ENCODE results near the gene ZSWIM4. TPM values are rescaled to one million over a fixed set of nuclear protein-coding genes. Genes with fewer than 3 reads are reported as not detected.

ZSWIM4 gene
- total RNA-seq, 6 experiments from 2014 or later = 5.0 to 6.0 (median 5.2) TPM

DNA sequence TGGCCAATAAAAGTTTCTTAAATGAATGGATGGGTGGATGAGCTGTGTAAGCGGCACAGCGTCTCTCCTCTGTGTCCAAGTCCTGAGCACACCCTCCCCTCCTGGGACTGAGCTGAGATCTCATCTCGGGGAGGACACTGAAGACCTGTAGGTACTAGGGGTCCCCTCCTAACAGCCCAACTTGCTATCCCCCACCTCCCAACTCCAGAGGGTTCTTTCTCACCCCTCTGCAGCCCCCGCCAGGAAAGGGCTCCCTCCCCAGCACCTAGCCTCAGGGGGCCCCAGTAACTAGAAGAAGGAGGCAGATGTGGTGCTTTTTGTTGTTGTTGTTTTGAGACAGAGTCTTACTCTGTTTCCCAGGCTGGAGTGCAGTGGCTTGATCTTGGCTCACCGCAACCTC, 80.6 kb downstream of the ZSWIM4 start:
- H3K4me3 Mint-ChIP-seq = no peak overlapping the region
- no peak for DNase-seq
- no peak overlapping the region for H3K27ac Mint-ChIP-seq
- H3K36me3 Mint-ChIP-seq (ENCODE audit: low read depth) = no peaks in the 10 kb centered on the region
- TF ChIP-seq, protein P1, sequence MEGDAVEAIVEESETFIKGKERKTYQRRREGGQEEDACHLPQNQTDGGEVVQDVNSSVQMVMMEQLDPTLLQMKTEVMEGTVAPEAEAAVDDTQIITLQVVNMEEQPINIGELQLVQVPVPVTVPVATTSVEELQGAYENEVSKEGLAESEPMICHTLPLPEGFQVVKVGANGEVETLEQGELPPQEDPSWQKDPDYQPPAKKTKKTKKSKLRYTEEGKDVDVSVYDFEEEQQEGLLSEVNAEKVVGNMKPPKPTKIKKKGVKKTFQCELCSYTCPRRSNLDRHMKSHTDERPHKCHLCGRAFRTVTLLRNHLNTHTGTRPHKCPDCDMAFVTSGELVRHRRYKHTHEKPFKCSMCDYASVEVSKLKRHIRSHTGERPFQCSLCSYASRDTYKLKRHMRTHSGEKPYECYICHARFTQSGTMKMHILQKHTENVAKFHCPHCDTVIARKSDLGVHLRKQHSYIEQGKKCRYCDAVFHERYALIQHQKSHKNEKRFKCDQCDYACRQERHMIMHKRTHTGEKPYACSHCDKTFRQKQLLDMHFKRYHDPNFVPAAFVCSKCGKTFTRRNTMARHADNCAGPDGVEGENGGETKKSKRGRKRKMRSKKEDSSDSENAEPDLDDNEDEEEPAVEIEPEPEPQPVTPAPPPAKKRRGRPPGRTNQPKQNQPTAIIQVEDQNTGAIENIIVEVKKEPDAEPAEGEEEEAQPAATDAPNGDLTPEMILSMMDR (IDR thresholded peaks at IDR 0.05) = no peak
- peaks cover 16% of the 10 kb centered on the region for H3K4me1 Mint-ChIP-seq (ENCODE audit: low read depth)
- H3K9me3 Mint-ChIP-seq = no peaks in the 10 kb centered on the region
- no peaks in the 10 kb centered on the region; the same call in 1 of the 2 replicates for H3K27me3 Mint-ChIP-seq (ENCODE audit: insufficient read depth)

DNA sequence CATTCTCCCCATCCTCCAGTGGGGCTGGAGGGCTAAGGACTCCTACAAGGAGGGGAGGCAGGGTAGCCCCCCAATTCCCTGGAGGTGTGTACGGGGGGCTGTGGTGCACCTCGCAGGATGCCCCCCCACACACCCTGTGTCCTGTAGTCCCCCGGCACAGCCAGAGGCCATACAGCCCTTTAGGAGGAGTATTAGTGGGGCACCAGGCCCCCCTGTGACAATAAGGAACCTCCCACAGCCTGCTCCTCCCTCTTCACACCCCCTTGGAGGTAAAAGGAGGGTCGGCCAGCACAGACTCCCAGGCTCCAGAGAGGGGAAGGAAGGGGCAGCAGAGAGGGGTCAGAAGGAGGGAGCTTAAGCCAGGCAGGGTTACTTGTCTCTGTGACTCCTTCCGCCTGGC, 81.6 kb downstream of the ZSWIM4 start, which contains the start of gene NANOS3:
Gene NANOS3, plus strand, starts transcription at position 301 of the 400 bp plus-strand sequence. CDS start 115 bp downstream, outside the sequence.
- TF ChIP-seq, protein P1 (IDR thresholded peaks at IDR 0.05) = no peak
- Mint-ChIP-seq H3K27ac (no peak within 1 kb of the TSS), H3K36me3 (ENCODE audit: low read depth) (no peaks in the 10 kb centered on the region), H3K9me3 (no peaks in the 10 kb centered on the region), H3K4me3 (no peak within 1 kb of the TSS), H3K4me1 (ENCODE audit: low read depth) (peaks cover 21% of the 10 kb centered on the region), H3K27me3 (ENCODE audit: insufficient read depth) (no peaks in the 10 kb centered on the region; the same call in none of the 2 replicates)
- DNase-seq = no peak

DNA sequence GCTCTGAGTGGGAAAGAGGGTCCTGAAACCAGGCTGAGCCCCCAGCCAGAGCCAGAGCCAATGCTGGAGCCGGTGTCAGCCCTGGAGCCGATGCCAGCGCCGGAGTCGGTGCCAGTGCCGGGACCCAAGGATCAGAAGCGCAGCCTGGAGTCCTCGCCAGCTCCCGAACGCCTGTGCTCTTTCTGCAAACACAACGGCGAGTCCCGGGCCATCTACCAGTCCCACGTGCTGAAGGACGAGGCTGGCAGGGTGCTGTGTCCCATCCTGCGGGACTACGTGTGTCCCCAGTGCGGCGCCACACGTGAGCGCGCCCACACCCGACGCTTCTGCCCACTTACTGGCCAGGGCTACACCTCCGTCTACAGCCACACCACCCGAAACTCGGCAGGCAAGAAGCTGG, 82.1 kb downstream of the ZSWIM4 start:
- H3K9me3 Mint-ChIP-seq = no peaks in the 10 kb centered on the region
- H3K27me3 Mint-ChIP-seq (ENCODE audit: insufficient read depth) = no peaks in the 10 kb centered on the region; the same call in none of the 2 replicates
- peaks cover 26% of the 10 kb centered on the region for H3K4me1 Mint-ChIP-seq (ENCODE audit: low read depth)
- TF ChIP-seq, protein P1 (IDR thresholded peaks at IDR 0.05) = no peak
- no peaks in the 10 kb centered on the region for H3K36me3 Mint-ChIP-seq (ENCODE audit: low read depth)
- H3K27ac Mint-ChIP-seq = no peak overlapping the region
- no peak for DNase-seq
- H3K4me3 Mint-ChIP-seq = no peak overlapping the region

DNA sequence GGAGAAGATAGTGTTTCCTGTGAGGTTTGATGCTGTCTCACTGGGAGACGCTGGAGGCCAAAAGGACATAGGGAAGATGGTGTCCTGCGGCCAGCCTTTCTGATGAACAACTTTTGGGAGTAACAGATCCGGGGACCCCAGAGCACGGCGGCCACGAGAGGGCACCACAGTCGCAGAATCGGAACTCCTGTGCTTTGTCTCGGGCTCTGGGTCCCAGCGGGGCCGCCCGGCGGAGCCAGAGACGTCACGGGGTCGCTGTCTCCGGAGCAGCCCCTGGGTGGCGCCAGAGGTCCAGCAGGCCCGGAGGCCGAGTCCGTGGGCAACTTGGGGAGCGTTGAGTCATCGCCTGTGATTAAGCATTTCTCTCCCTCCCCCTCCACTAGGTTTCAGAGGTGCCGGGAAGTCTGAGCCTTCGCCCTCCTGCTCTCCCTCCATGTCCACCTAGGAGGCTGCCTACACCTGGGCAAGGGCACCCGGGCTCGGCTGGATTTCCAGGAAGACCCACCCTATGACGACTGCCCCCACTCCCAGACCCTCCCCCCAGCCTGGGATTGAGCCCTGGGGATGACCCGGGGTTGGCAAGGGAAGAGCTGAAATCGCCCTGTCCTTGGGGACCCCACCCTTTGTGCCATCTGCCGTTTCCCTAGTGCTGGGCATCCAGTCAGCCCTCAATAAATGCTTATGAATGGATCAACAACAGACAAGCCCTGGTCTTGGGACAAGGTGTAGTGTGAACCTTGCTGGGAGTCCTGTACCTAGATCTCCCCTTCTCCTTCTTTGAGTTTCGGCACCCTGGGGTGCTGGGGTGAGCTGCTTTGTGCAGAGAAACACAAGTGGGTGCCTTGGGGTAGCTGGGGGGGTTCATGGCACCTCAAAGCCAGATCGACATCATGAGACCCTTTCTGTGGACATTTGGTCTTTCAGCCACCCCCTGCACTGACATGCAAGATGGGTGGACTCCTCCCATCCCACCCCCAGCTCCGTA, 85.1 kb downstream of the ZSWIM4 start:
- DNase-seq = peak; percentile 92
- TF ChIP-seq, protein P1 (IDR thresholded peaks at IDR 0.05) = peak; percentile 100
- Mint-ChIP-seq H3K27me3 (ENCODE audit: insufficient read depth) (no peaks in the 10 kb centered on the region; the same call in none of the 2 replicates), H3K9me3 (no peaks in the 10 kb centered on the region), H3K36me3 (ENCODE audit: low read depth) (no peaks in the 10 kb centered on the region), H3K4me3 (peak overlapping the region; percentile 64), H3K4me1 (ENCODE audit: low read depth) (peaks cover 20% of the 10 kb centered on the region), H3K27ac (peak overlapping the region; percentile 87)

DNA sequence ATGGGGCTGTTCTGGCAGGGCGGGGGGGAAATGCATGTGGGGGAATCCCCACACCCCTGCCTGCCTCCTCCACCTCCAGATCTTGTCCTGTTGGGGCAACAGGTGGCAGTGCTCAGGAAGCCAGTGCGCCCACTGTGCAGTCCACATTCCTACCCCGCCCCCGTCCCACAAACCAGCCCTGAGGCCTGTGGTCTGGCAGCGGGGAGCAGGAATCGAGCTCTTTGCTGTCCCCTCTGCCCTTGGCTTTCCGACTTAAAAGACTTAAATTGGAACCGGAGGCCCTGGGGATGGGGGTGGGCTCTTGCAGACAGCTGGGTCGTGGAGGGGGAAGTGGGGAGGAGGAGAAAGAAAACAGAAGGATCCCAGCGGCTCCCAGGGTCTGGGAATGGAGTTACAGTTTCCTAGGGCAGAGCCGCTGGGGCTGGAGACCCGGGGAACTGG, 86.0 kb downstream of the ZSWIM4 start:
- Mint-ChIP-seq H3K4me3 (no peak overlapping the region), H3K4me1 (ENCODE audit: low read depth) (peaks cover 20% of the 10 kb centered on the region), H3K27me3 (ENCODE audit: insufficient read depth) (peaks cover 2% of the 10 kb centered on the region), H3K36me3 (ENCODE audit: low read depth) (no peaks in the 10 kb centered on the region), H3K27ac (peak overlapping the region; percentile 87), H3K9me3 (no peaks in the 10 kb centered on the region)
- DNase-seq = no peak
- TF ChIP-seq, protein P1 (IDR thresholded peaks at IDR 0.05) = no peak; the same call in 1 of the 2 replicates

Small RNAs within 50 kb of the gene (microRNA-seq; reads per million reads assigned to microRNA genes)
- 282 reads per million, percentile 62 among the genes with 10 or more reads in this experiment for gene MIR181C
- gene MIR181D = 391 reads per million, percentile 65 among the genes with 10 or more reads in this experiment

Other genes with a start within 250 kb of the ZSWIM4 start
- gene MRI1, start 30.9 kb upstream of the ZSWIM4 start, total RNA-seq (2021; fragmentation: NEBNext Ultra II Directional; extraction: Animal tissue kit (Norgen Biotek cat#: 25700)) = 10 to 100 TPM; 31.3 to 34.7 (median 31.8) TPM
- gene C19orf53, start 21.0 kb upstream of the ZSWIM4 start, total RNA-seq (2021; fragmentation: NEBNext Ultra II Directional; extraction: Animal tissue kit (Norgen Biotek cat#: 25700)) = 100 to 1,000 TPM; 123 to 204 (median 172) TPM
- 1 to 10 TPM in 5 of 6 experiments, under 1 TPM in 1; 0.91 to 1.7 (median 1.4) TPM for gene NANOS3, start 81.7 kb downstream of the ZSWIM4 start, total RNA-seq (2021; fragmentation: NEBNext Ultra II Directional; extraction: Animal tissue kit (Norgen Biotek cat#: 25700))
- under 1 TPM; 0.37 to 0.67 (median 0.55) TPM for gene BRME1, start 110.7 kb downstream of the ZSWIM4 start, total RNA-seq (2021; fragmentation: NEBNext Ultra II Directional; extraction: Animal tissue kit (Norgen Biotek cat#: 25700))
- 10 to 100 TPM; 22.9 to 28.3 (median 25.5) TPM for gene CC2D1A, start 110.8 kb downstream of the ZSWIM4 start, total RNA-seq (2021; fragmentation: NEBNext Ultra II Directional; extraction: Animal tissue kit (Norgen Biotek cat#: 25700))
- 10 to 100 TPM; 10.1 to 13.7 (median 12.2) TPM for gene PODNL1, start 143.0 kb downstream of the ZSWIM4 start, total RNA-seq (2021; fragmentation: NEBNext Ultra II Directional; extraction: Animal tissue kit (Norgen Biotek cat#: 25700))
- gene DCAF15, start 157.1 kb downstream of the ZSWIM4 start, total RNA-seq (2021; fragmentation: NEBNext Ultra II Directional; extraction: Animal tissue kit (Norgen Biotek cat#: 25700)) = 10 to 100 TPM; 19.9 to 29.0 (median 26.5) TPM
- gene RFX1, start 210.9 kb downstream of the ZSWIM4 start, total RNA-seq (2021; fragmentation: NEBNext Ultra II Directional; extraction: Animal tissue kit (Norgen Biotek cat#: 25700)) = 10 to 100 TPM; 11.6 to 13.0 (median 12.2) TPM
- not detected for gene RLN3, start 232.7 kb downstream of the ZSWIM4 start, total RNA-seq (2021; fragmentation: NEBNext Ultra II Directional; extraction: Animal tissue kit (Norgen Biotek cat#: 25700))
- gene IL27RA, start 236.3 kb downstream of the ZSWIM4 start, total RNA-seq (2021; fragmentation: NEBNext Ultra II Directional; extraction: Animal tissue kit (Norgen Biotek cat#: 25700)) = 1 to 10 TPM; 4.7 to 6.1 (median 5.1) TPM

Data from HFFc6 (cell line).